Activated CD8-positive, alpha-beta memory T cell treated with anti-CD3 and anti-CD28 coated beads for 4 hours (primary cell): Measurements from ENCODE around the gene FAM222B.
"Not testable (repeated sequence)": the region's sequence is repeated elsewhere in the genome, so short reads cannot be mapped to it uniquely, and the experiment has no call there.

Experiments used
- DNase-seq, 2 donors: peaks; one replicate each; pipeline ENCODE4 v3.0.0-alpha.2; 2020; ENCODE audit warnings: low read depth in 2 of 2

FAM222B gene

GRCh38 chr17:28728364-28729200 is 114.0 kb downstream of the FAM222B start, which contains the start of gene NEK8:
Gene NEK8, plus strand, starts transcription at chr17:28728788. Its CDS starts 26 bp downstream, at chr17:28728814.
- DNase-seq, result peak; percentile 96 to 97

- DNase-seq, result peak; percentile 77 to 82
These were observed 115.7 kb downstream of the FAM222B start for GRCh38 chr17:28726627-28727491.

- peak in 1 of 2 donors; percentile 39 for DNase-seq
These were observed 116.4 kb downstream of the FAM222B start, which contains the start of gene TLCD1 for GRCh38 chr17:28726226-28726626. Gene TLCD1, minus strand, starts transcription at chr17:28726233. Its CDS starts 136 bp downstream, at chr17:28726097.

DNA sequence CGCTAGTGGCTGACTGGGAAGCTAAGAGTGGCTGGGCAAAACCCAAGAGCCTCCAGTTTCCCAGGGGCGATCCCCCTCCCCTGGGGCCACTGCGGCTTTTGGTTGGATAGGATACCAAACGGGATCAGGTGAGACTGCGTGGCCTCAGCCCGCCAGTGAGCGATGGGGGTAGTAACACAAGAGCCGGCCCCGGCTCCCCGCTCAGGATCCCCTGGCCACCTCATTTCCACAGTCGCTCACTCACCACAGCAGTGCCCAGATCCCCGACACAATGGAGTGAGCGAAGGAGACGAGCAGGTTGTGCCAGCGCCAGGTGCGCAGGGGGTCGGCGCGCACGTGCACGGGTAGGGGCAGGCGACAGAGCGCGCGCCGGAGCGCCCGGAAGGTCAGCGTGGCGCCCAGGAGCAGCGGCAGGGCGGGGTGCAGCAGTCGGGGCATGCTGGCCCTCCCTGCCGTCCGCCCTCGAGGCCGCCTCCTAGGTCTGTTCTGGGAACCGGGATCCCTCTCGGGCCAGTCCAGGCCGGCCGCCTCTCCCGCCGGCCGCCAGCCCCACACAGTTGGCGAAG is 116.8 kb downstream of the FAM222B start:
- no peak for DNase-seq

- DNase-seq, result no peak
These were observed 117.4 kb downstream of the FAM222B start for GRCh38 chr17:28725166-28725659.

- DNase-seq, result no peak
These were observed 118.0 kb downstream of the FAM222B start for GRCh38 chr17:28724500-28725165.

DNA sequence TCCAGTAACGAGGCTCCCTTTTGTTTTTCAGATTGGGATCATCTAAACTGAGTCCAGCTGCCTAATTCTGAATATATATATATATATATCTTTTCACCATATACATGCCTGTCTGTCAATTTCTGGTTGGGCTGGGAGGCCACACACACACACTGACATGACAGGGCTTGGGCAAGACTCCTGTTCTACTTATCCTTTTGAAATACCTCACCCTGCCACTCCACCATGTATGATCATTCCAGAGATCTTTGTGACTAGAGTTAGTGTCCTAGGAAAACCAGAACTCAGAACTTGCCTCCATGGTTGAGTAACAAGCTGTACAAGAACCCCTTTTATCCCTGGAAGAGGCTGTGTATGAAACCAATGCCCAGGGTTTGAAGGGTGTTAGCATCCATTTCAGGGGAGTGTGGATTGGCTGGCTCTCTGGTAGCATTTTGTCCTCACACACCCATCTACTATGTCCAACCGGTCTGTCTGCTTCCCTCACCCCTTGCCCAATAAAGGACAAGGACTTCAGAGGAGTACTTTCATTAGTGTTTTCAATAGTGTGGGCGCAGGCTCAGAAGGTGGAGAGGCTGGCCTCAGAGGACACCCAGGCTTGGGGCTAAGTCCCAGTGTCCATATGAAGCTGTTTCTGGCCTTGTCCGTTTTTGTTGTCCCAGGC is 118.6 kb downstream of the FAM222B start:
- DNase-seq, result not testable (repeated sequence)

- DNase-seq, result no peak
These were observed 119.3 kb downstream of the FAM222B start for GRCh38 chr17:28723159-28723835.

DNA sequence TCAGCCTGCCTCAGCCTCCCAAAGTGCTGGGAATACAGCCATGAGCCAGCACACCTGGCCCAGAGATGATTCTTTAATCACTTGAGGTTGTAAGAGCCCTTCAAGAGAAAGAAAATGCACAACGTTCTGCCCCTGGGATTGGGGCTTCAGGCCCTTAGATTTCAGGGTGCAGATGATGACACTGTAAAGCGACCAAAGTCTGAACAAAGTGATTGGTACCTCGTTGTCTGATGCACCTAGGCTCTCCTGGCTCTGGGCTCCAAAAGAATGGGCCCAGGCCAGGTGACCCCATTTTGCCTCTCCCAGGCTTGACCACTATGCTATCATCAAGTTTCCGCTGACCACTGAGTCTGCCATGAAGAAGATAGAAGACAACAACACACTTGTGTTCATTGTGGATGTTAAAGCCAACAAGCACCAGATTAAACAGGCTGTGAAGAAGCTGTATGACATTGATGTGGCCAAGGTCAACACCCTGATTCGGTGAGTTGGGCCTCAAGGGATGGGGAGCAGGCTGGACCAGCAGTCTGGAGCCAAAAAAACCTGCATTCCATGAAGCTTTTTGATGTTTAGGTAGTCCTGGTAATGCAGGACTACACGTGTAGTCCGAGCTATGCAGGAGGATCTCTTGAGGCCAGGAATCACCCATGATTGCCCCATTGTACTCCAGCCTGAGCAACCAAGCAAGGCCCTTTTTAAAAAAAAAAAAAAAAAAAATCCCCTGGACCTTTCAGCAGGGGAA is 120.0 kb downstream of the FAM222B start:
- DNase-seq, result no peak

DNA sequence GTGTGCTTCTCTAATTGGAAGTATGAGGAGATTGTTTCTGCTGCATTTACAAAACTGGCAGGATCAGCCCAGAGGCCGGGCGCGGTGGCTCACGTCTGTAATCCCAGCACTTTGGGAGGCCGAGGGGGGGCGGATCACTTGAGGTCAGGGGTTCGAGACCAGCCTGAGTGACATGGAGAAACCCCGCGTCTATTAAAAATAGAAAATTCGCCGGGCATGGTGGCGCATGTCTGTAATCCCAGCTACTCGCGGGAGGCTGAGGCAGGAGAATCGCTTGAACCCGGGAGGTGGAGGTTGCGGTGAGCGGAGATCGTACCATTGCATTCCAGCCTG is 121.6 kb downstream of the FAM222B start:
- not testable (repeated sequence) for DNase-seq

- DNase-seq, result peak in 1 of 2 donors; percentile 51
These were observed 122.2 kb downstream of the FAM222B start for GRCh38 chr17:28720247-28720996.

- no peak for DNase-seq
These were observed 123.6 kb downstream of the FAM222B start for GRCh38 chr17:28719021-28719433.

GRCh38 chr17:28718333-28719020 is 124.1 kb downstream of the FAM222B start:
- no peak for DNase-seq

DNA sequence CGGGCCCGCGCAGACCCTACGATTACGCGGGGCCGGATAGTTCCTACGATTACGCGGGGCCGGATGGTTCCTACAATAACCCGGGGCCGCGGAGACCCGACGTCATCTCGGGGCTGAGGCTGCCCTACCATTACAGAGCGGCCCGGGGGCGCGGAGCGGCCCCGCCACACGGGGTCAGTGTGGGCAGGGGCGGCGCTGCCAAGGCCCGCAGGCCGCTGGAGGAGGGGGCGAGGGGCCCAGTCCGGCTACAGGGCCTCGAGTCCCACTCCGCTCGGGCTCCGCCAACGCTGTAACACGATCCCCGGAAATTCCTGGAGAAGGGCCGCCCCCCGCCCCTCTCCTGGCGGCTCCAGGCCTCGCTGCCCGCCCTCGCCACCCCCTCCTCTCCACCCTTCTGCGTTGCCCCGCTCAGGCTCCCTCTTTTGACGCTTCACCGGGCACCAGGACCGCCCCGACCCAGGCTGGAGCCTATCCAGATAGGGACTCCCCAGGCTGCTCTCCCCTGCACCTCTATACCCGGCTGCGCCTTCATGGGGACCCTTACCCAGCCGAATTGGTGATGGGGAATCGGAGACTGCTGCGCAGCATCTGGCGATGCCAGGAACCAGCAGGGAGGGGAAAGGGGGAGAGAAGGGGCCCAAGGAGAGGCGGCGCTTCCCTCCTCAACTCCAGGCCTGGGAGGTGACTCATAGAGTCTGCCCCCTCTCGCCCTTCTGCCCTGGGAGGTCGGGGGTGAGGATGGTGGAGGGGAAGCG is 124.8 kb downstream of the FAM222B start, which contains the start of gene RAB34:
TSS of gene RAB34 (minus strand) at position 291 of the 755 bp plus-strand sequence. CDS start 602 bp downstream, outside the sequence.
- DNase-seq, result no peak

DNA sequence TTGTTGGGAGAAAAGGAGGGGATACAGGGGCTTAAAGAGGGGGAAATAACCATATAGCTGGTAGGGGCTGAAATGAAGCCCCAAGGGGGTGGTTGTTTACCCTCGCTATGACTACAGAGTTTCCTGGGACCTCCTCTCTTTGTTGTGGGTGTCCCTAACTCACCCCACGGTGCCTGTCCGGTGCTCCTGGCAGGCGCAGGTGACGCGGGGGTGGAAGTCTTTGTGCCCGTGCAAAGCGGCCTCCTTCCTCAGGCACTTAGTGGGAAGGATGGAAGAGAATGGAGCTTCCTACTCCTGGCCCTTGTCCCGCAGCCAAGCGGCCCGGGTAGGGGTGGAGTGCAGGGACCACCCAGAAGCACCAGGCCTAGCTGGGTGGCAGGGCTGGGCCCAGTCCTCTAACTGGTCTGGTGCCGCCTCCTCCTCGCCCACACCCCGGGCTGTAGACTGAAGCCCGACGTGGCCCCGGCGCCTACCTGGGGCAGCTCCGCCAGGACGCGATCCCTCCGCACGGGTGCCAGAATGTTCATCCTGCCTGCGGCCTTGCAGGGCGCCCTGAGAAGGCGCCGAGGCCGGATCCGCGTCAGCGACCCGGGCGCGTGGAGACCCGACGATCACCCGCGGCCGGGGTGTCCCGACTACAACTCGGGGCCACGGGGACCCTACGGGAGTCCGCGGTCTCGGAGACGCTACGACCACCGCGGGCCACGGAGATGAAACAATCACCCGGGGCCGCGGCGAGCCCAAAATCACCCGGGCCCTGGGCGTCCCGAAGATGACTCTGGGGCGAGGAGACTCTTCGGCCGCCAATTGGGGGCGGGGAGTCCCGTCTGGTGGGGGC is 125.6 kb downstream of the FAM222B start:
- DNase-seq, result no peak

- DNase-seq, result no peak
These were observed 127.4 kb downstream of the FAM222B start for GRCh38 chr17:28715217-28715616.
